ENCODE results near the gene PHACTR3. TPM values are rescaled to one million over a fixed set of nuclear protein-coding genes. Genes with fewer than 3 reads are reported as not detected.

Gene PHACTR3
- total and polyA plus RNA-seq, 2 donors (not counting 3 experiments of a cell fraction or from before 2014, with no cell fraction given) = not detected

DNA sequence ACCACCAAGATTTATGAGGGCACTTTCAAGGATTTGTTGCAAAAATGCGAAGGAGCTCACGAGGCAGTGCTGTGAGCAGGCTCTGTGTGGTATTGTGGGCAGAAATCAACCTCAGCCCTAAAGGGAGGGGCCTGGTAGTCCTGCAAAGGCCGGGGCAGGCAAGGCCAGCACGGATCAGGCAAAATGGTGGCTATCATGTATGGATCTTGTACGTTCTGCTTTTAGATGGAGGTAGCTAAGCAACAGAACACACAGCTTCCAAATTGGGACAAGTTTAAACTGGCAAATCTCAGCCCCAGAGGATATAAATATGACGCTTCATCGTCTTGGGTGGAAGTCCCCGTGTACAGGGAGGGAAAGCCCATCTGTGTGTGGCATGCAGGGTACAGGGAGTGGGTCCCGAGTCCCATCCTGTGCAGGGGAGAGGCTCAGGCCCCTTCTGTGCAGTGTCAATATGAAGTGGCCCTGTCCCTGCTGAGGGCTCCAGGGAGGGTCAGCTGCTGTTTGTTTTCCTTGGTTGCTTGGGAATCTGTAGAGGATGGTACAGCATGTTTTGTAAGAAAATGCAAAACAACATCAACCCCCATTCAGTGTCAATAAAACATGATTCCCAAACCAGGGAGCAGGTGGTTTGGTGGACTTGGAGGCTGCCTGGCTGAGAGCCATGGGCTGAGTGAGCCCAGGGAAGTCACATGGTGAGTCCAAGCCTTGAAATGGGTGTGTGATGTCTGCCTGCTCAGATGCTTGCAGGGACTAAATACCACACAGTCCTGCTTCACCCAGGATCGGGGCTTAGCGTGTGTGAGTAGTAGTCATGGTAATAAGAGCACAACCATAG is 216.1 kb downstream of the PHACTR3 start:
- no peak overlapping the region for H3K9ac ChIP-seq (replicated peaks; ENCODE audit: extremely low read depth, insufficient read depth, low read length)
- dilution Hi-C loops (cut with MboI; ENCODE audit: extremely low pct_ligation_motif_present, low sequenced_read_pairs) (no loop called here), intact Hi-C loops (cut with micrococcal nuclease) (no loop called here)
- CTCF ChIA-PET = no interaction called here
- FAIRE-seq = no peak
- no peaks in the 10 kb centered on the region for H3K9me1 ChIP-seq (replicated peaks; ENCODE audit: control insufficient read depth, extremely low read depth, insufficient read depth, low read length)
- H2AFZ ChIP-seq (ENCODE audit: low read depth, low read length) = no peak overlapping the region
- H3K4me2 ChIP-seq (ENCODE audit: insufficient read depth, low read length) = no peak overlapping the region
- no peak for DNase-seq (ENCODE audit: low read depth, low spot score)
- no peaks in the 10 kb centered on the region for H4K20me1 ChIP-seq (replicated peaks; ENCODE audit: control insufficient read depth, extremely low read depth, insufficient read depth, low read length)
- H3K79me2 ChIP-seq (ENCODE audit: control insufficient read depth, insufficient read depth, low read length) = no peaks in the 10 kb centered on the region
- TF ChIP-seq, protein P1, sequence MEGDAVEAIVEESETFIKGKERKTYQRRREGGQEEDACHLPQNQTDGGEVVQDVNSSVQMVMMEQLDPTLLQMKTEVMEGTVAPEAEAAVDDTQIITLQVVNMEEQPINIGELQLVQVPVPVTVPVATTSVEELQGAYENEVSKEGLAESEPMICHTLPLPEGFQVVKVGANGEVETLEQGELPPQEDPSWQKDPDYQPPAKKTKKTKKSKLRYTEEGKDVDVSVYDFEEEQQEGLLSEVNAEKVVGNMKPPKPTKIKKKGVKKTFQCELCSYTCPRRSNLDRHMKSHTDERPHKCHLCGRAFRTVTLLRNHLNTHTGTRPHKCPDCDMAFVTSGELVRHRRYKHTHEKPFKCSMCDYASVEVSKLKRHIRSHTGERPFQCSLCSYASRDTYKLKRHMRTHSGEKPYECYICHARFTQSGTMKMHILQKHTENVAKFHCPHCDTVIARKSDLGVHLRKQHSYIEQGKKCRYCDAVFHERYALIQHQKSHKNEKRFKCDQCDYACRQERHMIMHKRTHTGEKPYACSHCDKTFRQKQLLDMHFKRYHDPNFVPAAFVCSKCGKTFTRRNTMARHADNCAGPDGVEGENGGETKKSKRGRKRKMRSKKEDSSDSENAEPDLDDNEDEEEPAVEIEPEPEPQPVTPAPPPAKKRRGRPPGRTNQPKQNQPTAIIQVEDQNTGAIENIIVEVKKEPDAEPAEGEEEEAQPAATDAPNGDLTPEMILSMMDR (IDR thresholded peaks at IDR 0.05; ENCODE audit: extremely low read depth in 1 of 2, insufficient read depth in 1 of 2, low read depth in 1 of 2, low read length in 2 of 2) = no peak
- TF ChIP-seq EZH2 (IDR thresholded peaks at IDR 0.05; ENCODE audit: borderline replicate concordance, low read depth, low read length, severe bottlenecking) = no peak
- TF ChIP-seq, protein P2, sequence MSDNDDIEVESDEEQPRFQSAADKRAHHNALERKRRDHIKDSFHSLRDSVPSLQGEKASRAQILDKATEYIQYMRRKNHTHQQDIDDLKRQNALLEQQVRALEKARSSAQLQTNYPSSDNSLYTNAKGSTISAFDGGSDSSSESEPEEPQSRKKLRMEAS (IDR thresholded peaks at IDR 0.05; ENCODE audit: insufficient read depth, insufficient read length) = no peak
- no peak overlapping the region for H3K4me3 ChIP-seq (replicated peaks in 1 of 3; ENCODE audit: insufficient read depth in 1 of 3, low read depth in 1 of 3, low read length in 3 of 3)
- no peaks in the 10 kb centered on the region for H3K36me3 ChIP-seq (ENCODE audit: control insufficient read depth in 2 of 2, extremely low read depth in 1 of 2, insufficient read depth in 2 of 2, low read length in 2 of 2)
- BruUV-seq (replicated peaks) = no TSS peak
- H3K27ac ChIP-seq (ENCODE audit: insufficient read depth, low read depth, low read length) = no peak overlapping the region
- H3K9me3 ChIP-seq (replicated peaks; ENCODE audit: control insufficient read depth, insufficient read depth, low read length) = no peaks in the 10 kb centered on the region
- no peaks in the 10 kb centered on the region for H3K4me1 ChIP-seq (ENCODE audit: control insufficient read depth, extremely low read depth, insufficient read depth, low read length)
- POLR2A ChIA-PET = no interaction called here
- H3K27me3 ChIP-seq (ENCODE audit: control insufficient read depth in 2 of 2, insufficient read depth in 2 of 2, low read length in 2 of 2) = no peaks in the 10 kb centered on the region

DNA sequence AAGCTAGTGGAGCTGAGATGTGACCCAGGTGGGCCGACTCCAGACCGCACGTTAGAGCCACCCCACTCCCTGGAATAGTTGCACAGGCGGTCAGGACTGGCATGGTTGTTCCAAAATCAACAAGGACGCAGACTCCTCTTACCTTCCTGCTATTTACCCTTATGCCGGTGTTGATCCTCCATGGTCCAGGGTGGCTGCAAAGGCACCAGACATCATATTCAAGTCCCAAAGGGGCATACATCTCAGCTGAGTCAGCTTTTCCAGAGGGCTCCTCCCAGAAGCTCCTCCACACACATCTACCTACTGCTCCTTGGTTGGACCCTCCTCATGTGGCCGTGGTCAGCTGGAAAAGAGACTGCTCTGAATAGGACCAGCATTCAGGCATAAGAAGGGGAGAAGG is 216.9 kb downstream of the PHACTR3 start:
- FAIRE-seq (no peak), DNase-seq (ENCODE audit: low read depth, low spot score) (no peak)
- Histone ChIP-seq H3K4me2 (ENCODE audit: insufficient read depth, low read length) (no peak overlapping the region), H3K9me3 (replicated peaks; ENCODE audit: control insufficient read depth, insufficient read depth, low read length) (no peaks in the 10 kb centered on the region), H3K9me1 (replicated peaks; ENCODE audit: control insufficient read depth, extremely low read depth, insufficient read depth, low read length) (no peaks in the 10 kb centered on the region), H3K79me2 (ENCODE audit: control insufficient read depth, insufficient read depth, low read length) (no peaks in the 10 kb centered on the region), H3K4me1 (ENCODE audit: control insufficient read depth, extremely low read depth, insufficient read depth, low read length) (no peaks in the 10 kb centered on the region), H2AFZ (ENCODE audit: low read depth, low read length) (no peak overlapping the region), H3K27ac (ENCODE audit: insufficient read depth, low read depth, low read length) (no peak overlapping the region), H4K20me1 (replicated peaks; ENCODE audit: control insufficient read depth, extremely low read depth, insufficient read depth, low read length) (no peaks in the 10 kb centered on the region), H3K36me3 (ENCODE audit: control insufficient read depth in 2 of 2, extremely low read depth in 1 of 2, insufficient read depth in 2 of 2, low read length in 2 of 2) (no peaks in the 10 kb centered on the region), H3K9ac (replicated peaks; ENCODE audit: extremely low read depth, insufficient read depth, low read length) (no peak overlapping the region), H3K4me3 (replicated peaks in 1 of 3; ENCODE audit: insufficient read depth in 1 of 3, low read depth in 1 of 3, low read length in 3 of 3) (no peak overlapping the region), H3K27me3 (ENCODE audit: control insufficient read depth in 2 of 2, insufficient read depth in 2 of 2, low read length in 2 of 2) (no peaks in the 10 kb centered on the region)
- no TSS peak for BruUV-seq (replicated peaks)
- TF ChIP-seq MYC (IDR thresholded peaks at IDR 0.05; ENCODE audit: low read depth, low read length) (no peak), POLR2AphosphoS5 (IDR thresholded peaks at IDR 0.05; ENCODE audit: insufficient read depth, low read depth, low read length) (no peak), GATA2 (IDR thresholded peaks at IDR 0.05; ENCODE audit: insufficient read depth, insufficient read length, low read depth, low read length) (no peak), FOS (IDR thresholded peaks at IDR 0.05; ENCODE audit: borderline replicate concordance, insufficient read depth, low read length) (no peak), JUN (IDR thresholded peaks at IDR 0.05; ENCODE audit: borderline replicate concordance, insufficient read depth, insufficient read length, low read depth) (no peak), EZH2 (IDR thresholded peaks at IDR 0.05; ENCODE audit: borderline replicate concordance, low read depth, low read length, severe bottlenecking) (no peak), POLR2A (IDR thresholded peaks at IDR 0.05; ENCODE audit: low read depth, low read length) (no peak)
- TF ChIP-seq, protein P1 (IDR thresholded peaks at IDR 0.05; ENCODE audit: extremely low read depth in 1 of 2, insufficient read depth in 1 of 2, low read depth in 1 of 2, low read length in 2 of 2) = no peak
- TF ChIP-seq, protein P2 (IDR thresholded peaks at IDR 0.05; ENCODE audit: insufficient read depth, insufficient read length) = no peak
- POLR2A ChIA-PET = no interaction called here
- dilution Hi-C loops (cut with MboI; ENCODE audit: extremely low pct_ligation_motif_present, low sequenced_read_pairs) = no loop called here
- intact Hi-C loops (cut with micrococcal nuclease) = no loop called here
- CTCF ChIA-PET = no interaction called here
